ENCODE data around the gene NXNL2.

Gene NXNL2

DNA sequence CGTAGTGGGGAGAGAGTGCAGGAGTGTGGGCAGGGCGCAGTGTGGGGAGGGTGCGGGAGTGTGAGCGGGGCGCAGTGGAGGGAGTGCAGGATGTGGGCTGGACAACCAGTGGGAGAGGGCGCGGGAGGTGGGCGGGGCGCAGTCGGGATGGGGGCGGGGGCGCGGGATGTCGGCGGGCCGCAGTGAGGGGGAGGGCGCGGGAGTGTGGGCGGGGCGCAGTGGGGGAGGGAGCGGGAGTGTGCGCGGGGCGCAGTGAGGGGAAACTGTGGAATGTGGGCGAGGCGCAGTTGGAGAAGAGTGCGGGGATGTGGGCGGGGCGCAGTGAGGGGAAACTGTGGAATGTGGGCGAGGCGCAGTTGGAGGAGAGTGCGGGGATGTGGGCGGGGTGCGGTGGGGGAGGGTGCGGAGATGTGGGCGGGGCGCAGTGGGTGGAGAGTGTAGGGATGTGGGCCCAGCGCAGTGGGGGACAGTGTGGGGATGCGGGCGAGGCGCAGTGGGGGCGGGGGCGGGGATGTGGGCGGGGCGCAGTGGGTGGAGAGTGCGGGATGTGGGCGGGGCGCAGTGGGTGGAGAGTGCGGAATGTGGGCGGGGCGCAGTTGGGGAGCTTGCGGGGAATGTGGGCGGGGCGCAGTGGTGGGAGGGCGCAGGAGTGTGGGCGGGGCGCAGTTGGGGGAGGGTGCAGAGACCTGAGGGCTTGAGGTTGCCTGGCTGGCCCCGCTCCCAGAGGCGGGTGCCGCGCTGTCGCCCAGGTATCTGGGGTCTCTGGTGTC, at the start of gene NXNL2:
NXNL2 (plus strand) TSS at position 723 of the 770 bp plus-strand sequence. CDS start 257 bp downstream, outside the sequence.
- no peak for DNase-seq (ENCODE audit: low spot score)

DNA sequence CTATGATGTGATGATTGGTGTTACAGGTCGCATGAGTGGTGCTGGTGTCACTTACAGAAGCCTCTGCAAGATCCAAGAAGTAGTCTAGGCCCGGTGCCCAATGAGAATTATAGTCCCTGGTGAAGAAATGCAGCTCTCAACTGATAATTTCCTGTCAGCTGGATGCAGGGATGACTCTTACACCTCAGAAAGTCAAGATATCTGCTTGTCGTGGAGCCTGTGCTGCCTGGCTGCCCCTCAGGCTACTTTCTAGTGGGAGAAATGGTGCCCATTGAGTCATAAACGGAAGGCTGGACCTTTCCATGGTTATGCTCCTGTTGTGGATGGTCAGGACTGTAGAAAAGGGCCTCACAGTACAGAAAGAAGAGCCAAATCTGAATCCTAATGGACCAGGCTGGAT, 46.8 kb upstream of the NXNL2 start:
- DNase-seq (ENCODE audit: low spot score), result no peak

DNA sequence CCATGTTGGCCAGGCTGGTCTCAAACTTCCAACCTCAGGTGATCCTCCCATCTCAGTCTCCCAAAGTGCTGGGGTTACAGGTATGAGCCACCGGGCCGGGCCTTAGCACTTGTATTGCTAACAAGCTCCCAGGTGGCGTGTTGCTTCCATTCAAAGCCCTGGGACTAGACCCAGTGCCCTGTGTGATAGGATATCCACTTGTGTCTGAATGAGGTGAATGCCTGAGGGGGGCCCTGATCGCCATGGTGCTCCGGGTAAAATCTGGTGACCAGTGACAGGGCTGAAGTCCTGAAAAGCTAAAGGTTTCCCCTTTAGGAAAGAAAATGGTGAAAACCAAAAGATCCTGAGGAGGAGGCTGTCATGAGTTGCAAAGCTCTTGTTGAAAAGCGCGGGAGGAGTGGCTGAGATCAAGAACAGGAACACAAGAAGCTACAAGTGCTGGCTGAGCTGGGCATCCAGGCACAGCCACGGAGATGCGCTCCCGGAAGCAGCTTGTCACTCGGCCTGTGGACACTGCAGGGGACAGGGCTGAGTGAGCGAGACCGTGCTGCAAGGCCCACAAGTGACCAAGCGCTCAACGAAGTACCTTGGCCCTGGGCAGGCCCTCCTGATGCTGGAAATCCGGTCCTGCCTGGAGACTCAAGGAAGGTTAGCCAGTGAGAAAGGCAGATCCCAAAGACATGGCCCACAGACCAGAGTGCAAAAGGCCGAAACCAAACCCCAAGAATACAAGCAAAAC, 39.8 kb upstream of the NXNL2 start:
- DNase-seq (ENCODE audit: low spot score), result no peak

DNA sequence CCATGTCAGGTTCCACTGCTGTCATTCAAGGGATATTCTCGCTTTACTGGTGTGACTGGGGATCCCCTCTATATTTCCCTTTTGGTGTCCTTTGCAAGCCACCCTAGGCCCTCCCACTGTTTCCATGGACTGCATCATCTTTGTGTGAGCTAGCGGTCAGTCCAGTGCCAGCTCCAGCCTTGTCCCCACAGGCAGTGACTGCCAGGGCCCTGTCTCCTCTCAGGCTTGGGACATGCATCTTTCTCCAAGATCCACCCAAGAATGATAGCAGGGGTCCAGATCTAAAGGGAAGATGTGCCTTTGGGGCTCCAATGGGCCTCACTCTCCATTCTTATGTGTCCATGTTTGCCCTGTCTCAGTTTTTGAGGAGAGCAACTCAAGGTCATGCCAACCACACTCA, 37.8 kb upstream of the NXNL2 start:
- no peak for DNase-seq (ENCODE audit: low spot score)

DNA sequence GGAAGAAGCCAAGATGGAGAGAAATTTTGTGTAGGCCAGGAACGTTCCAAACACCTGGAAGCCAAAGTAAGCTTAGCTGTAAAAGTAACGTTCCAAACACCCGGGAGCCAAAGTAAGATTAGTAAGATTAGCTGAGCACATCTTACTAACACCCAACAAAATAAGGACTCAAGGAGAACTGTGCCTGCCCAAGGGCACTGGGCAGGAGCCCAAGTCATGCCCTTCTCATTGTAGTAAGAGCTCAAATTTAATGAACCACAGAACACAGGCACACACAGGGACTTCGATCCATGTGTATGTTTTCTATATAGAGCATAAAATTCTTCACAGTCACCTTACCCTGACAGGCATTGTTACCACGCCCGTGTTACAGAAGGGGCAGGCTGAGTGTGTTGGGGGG, 36.1 kb upstream of the NXNL2 start:
- no peak for DNase-seq (ENCODE audit: low spot score)

DNA sequence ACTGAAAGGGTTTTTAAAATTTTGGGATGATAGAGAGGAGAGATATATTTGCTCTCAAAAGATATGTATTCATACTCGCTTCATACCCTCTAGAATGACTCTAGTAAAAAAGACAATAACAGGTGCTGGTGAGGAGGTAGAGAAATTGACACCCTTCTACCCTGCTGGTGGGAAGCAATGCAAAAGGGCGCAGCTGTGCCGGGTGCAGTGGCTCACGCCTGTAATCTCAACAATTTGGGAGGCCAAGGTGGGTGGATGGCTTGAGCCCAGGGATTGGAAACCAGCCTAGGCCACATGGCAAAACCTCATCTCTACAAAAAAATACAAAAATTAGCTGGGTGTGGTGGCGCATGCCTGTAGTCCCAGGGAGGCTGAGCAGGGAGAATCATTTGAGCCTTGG, 33.9 kb upstream of the NXNL2 start:
- DNase-seq (ENCODE audit: low spot score), result no peak

DNA sequence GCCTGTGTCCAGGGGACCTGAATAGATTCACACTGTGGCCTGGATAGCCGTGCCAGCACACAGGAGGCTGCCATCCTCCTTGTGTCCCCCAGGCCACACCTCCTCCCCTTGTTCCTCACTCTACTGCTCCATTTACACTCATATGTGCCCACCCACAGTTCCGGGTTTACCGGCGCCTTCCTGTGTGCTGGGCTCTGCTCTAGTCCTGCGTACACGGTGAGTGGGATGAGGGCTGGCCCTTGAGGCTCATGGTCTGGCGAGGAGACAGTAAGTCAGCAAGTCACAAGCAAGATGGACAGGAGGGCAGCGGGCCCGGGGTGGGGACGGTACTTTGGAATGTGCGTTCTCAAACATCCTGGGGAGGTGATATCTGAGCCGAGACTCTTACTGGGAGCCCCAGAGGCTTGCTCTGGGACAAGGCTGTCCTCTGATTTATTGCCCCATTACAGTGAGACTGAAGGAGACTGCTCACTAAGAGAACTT, 32.4 kb upstream of the NXNL2 start:
- no peak for DNase-seq (ENCODE audit: low spot score)

DNA sequence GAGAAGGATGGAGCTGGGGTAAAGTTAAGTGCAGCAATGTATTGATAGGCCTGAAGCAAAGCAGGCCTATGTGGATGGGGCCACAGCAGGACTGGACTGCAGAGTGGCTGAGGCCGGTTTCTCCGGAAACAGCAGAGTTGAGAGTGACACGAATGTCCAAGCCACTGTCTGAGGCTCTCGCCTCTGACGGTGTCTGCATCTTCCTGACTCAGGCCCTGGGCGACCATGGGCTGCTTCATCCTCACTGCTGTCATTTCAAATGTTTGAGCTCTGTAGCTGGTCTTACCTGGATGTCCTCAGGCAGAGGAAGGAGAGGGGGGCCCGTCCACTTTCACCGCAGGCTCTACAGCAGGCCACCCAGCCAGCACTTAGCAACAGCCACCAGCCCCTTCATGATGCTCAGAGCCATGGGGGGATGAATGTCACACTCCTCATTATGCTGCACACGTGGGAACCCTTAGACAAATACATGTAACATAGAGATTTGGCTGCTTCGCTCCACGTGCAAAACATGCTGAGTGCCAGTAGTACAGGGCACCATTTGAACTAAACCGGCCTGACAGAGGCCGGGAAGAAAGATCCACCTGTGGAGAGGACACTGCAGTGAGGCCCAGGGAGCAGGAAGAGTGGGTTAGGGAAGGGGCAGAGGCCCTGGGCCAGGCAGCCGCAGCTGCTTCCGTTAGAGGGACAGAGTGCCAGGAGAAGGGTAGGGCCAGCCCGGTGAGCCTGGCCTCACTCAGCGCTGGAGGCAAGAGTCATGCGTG, 31.7 kb upstream of the NXNL2 start:
- no peak for DNase-seq (ENCODE audit: low spot score)

DNA sequence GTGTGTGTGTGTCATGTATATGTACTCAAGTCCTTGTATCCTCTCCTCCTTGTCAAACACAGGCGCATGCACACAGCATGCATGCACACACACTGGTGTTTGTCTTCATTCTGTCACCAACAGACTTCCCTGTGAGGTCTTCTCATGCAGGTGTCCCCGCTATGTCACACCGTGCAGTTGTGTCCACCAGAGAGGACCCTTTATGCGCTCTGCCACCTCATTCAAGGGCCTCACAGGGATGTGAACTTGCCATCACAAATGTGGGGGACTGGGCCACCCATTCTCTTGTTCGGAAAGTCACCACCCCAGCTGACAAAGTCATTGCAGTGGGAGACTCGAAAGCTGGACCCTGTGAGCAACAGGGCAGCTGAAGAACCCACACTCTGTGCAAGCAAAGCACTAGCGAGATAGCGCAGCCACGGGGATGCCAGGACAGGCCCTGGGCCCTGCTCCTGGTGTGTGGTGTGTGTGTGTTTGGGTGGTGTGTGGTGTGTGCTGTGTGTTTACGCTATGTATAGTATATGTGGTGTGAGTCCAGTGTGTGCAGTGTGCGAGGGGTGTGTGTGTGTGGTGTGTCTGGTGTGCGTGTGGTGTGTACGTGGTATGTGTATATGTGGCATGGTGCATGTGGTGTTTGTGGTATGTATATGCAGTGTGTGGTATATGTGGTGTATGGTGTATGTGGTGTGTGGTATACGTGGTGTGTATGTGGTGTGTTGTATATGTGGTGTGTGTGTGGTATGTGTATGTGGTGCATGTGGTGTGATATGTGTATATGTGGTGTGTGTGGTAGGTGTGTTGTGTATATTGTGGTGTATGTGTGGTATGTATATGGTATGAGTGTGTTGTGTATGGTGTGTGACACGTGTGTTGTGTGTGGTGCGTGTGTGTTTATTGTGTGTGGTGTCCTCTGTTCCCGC, 30.9 kb upstream of the NXNL2 start:
- DNase-seq (ENCODE audit: low spot score), result no peak

DNA sequence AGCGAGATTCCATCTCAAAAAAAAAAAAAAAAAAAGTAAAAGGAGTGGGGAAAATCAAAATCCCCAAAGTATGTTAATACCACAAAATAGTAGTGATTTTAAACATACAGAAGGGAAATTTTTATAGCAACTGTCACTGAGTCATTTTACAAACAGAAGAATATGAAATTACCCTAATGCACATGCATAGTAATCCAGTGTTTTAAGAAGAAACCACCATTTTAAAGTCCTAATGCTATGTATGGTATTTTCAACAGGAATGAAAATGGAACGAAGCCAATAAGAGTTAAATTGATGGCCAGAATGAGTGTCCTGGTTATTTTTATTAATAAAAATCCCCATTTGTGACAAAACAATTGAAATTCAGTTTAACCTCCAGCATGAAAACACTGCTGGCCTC, 26.7 kb upstream of the NXNL2 start:
- no peak for DNase-seq (ENCODE audit: low spot score)

DNA sequence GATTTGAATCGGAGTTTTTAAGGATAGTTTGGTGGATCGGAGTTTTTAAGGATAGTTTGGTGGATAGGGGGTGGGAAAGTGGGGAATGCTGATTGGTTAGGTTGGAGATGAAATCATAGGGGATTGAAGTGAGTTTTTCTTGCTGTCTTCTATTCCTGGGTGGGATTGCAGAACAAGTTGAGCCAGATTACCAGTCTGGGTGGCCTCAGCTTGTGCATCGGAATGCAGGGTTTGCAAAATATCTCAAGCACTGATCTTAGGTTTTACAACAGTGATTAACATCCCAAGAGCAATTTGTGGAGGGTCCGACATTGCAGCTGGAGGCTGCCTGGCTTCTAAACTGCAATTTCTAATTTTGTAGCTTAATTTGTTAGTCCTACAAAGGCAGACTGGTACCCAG, 23.1 kb upstream of the NXNL2 start:
- DNase-seq (ENCODE audit: low spot score), result no peak

DNA sequence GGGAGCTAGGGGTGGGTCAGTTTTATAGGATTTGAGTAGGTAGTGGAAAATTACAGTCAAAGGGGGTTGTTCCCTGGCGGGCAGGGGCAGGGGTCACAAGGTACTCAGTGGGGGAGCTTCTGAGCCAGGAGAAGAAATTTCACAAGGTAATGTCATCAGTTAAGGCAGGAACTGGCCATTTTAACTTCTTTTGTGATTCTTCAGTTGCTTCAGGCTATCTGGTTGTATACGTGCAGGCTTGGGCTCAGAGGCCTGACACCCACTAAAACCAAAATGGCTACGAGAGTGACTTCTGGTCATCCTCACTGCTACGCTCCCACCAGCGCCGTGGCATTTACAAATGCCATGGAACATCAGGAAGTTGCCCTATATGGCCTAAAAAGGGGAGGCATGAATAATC, 20.7 kb upstream of the NXNL2 start:
- DNase-seq (ENCODE audit: low spot score), result no peak

DNA sequence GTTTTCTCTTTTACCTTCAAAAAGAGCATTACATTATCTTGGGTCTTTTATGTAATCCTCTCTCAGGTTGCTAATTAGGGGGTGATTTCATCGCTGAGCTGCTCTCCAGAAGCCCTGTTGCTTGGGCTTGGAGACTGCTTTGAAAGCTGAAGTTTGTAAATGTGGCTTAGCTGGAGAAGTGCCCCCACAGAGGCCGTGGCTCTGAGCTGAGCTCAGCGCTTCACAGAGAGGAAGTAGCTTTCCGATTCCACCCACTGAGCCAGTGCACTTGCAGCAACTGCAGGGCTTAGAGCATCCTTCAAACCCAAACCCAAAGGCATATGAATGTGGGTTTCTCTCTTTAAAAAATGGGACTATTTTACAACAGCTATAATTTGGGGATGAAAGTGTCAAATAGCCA, 13.7 kb upstream of the NXNL2 start:
- DNase-seq (ENCODE audit: low spot score), result peak; percentile 42

DNA sequence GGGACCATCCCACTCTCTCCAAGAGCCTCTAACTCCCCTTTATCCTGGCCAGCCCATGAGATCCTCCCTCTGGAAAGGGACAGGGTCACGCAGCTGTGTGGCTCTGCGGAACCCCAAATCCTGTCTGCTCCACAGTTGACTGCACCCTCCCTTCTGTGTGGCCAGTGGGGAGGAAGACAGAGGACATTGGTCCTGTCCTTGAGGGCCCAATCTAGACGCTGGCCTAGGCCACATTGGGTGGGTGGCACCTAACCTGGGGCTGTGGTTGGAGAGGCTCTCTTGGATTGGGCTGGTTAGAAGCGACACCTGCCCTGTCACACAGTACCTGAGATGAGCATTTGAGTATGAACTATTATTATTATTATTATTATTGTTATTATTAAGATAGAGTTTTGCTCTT, 12.6 kb upstream of the NXNL2 start:
- no peak for DNase-seq (ENCODE audit: low spot score)

DNA sequence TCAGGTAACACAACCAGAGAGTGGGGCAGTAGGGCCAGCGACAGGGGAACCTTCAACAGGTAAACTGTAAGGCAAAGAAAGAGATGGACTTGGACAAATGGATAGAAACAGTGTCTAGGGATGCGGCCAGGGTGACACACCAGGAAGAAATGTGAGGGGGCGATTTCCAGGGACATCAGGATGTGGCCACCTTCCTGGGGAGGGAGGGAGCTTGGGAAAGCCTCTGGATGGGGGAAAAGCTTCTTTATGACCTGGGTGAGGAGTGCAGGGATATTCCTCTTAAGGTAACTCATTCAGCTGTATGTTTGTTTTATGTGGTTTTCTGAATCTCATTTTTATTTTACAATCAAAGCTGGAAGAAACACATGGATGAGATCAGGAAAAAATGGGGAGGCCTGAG, 11.9 kb upstream of the NXNL2 start:
- DNase-seq (ENCODE audit: low spot score), result no peak

DNA sequence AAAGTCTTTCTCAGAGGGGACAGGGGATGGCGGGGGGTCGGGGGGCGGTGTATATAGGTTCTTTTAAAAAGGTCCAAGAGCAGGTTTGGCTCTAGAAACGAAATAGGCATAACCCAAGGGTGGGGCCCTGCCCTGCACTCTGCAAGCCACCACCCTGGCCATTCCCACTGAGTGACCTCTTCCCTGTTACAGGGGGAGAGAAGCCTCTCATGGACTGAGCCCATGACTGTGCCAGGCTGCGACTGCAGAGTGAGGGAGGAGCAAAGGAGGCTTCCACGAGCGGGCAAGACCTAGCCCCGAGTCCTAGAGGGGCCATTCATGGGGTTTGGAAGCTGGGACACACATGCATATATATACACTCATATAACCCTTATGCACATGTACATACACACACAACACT, 10.1 kb upstream of the NXNL2 start:
- DNase-seq (ENCODE audit: low spot score), result no peak

DNA sequence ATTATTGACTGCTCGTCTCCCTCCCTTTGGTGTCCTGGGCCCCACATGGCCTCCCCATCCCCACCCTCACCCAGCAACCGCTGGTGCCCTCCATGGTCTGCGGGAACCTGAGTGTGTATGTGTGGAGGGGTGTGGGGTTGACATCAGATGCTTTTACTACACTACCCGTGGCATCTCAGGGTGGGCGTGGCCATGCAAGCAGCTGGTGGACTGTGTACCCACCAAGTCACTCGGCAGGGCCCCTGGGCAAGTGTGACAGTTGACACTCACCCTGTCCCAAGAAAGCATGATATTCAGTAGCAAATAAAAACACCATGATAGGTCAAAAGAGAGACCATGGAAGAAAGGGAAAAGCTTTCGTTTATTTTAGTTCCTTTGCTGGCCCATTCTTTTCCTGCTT, 7.4 kb upstream of the NXNL2 start:
- no peak for DNase-seq (ENCODE audit: low spot score)

DNA sequence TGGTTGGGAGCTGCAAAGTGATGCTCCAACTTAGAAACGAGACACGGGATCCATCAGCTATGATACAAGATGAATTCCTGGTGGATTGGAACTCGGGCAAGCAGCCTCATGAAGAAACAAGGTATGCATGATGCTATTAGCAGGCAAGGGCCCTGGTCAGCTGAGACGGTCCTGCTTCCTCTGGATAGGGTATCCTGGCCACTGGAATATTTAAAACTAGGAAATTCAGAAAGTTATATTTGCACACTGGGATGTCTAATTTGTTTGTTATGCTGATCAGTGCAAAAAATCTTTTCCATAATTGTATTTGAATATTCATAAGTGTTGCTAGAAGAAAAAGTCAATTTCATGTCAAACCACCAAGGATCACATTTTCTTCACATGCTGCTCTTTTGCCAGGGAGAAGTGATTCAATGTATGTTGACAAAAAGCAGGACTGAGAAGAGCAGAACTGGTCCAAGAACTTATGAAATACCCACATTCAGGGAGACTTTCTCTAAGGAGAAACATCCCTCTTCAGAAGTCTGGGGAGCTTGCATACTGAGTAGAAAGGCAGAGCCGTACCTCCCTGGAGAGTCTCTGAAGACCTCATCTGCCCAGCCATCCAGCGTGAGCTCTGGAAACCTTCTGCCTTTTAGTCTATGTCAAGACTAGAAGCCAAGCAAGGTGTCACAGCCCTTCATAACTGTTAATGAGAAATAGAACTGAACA, 6.7 kb upstream of the NXNL2 start:
- DNase-seq (ENCODE audit: low spot score), result no peak

DNA sequence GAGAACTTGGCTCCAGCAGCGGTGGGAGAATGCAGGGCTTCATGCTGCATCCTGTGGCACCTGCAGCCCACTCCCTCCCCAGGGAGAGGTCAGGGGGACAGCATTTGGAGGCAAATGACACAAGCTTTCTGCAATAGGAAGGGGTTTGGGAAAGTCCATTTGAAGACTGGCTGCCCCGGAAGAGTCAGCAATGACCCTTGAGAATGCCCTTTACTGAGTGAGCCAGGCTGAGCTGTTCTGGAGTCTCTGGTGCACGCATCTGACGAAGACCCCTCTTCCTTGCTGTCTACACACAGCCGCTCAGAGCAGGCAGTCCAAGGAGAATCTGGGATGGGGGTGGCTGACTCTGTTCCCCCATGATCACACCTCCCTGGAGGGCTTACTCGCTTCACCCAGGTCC, 5.5 kb upstream of the NXNL2 start:
- DNase-seq (ENCODE audit: low spot score), result no peak

DNA sequence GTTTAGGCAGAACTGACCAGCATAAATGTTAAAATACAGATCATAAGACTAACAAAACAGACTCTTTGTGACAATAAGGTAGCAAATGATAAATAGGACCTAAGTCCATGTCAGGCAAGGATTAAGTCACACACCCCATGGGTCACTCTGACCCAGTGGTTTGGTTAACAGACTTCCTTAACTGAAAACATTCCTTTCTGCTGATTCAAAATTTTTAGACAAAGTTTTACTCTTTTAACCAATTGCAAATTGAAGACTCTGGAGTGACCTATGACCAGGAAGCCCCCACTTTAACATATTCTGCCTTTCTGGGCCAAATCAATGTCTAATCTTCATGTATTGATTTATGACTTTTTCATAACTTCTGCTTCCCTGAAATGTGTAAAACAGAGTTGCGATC, 4.9 kb upstream of the NXNL2 start:
- DNase-seq (ENCODE audit: low spot score), result no peak

All from putamen (tissue), 1 donor.